ENCODE measurements around the gene SNX8.

Gene SNX8

GRCh38 chr7:2214636-2215035 is 99.6 kb downstream of the SNX8 start:
- no peak overlapping the region for H3K4me3 ChIP-seq (ENCODE audit: insufficient read length, low read depth)
- TF ChIP-seq SUZ12 (IDR thresholded peaks at IDR 0.05; ENCODE audit: extremely low read depth, insufficient read depth, insufficient read length) (no peak), YY1 (IDR thresholded peaks at IDR 0.05; ENCODE audit: insufficient read depth, insufficient read length) (no peak), ZNF274 (IDR thresholded peaks at IDR 0.05; ENCODE audit: low read depth, low read length) (no peak)
- peaks cover 97% of the 10 kb centered on the region for H3K36me3 ChIP-seq (ENCODE audit: insufficient read depth, insufficient read length, low read length)
- no peak for DNase-seq (ENCODE audit: low read depth, low spot score)
- no peaks in the 10 kb centered on the region for H3K27me3 ChIP-seq (ENCODE audit: insufficient read depth, insufficient read length)
- no peak overlapping the region for H3K9ac ChIP-seq (ENCODE audit: insufficient read length, low read depth)
- H3K9me3 ChIP-seq (ENCODE audit: insufficient read depth, low read length): peaks cover 8% of the 10 kb centered on the region; the same call in 1 of the 2 replicates
- no peaks in the 10 kb centered on the region for H3K4me1 ChIP-seq (ENCODE audit: insufficient read depth, insufficient read length)

- peaks cover 99% of the 10 kb centered on the region for H3K36me3 ChIP-seq (ENCODE audit: insufficient read depth, insufficient read length, low read length)
- DNase-seq (ENCODE audit: low read depth, low spot score): no peak
- no peak for TF ChIP-seq YY1 (IDR thresholded peaks at IDR 0.05; ENCODE audit: insufficient read depth, insufficient read length)
- no peak for TF ChIP-seq ZNF274 (IDR thresholded peaks at IDR 0.05; ENCODE audit: low read depth, low read length)
- no peak overlapping the region for H3K9ac ChIP-seq (ENCODE audit: insufficient read length, low read depth)
- peaks cover 8% of the 10 kb centered on the region; the same call in 1 of the 2 replicates for H3K9me3 ChIP-seq (ENCODE audit: insufficient read depth, low read length)
- no peak overlapping the region for H3K4me3 ChIP-seq (ENCODE audit: insufficient read length, low read depth)
- no peaks in the 10 kb centered on the region for H3K27me3 ChIP-seq (ENCODE audit: insufficient read depth, insufficient read length)
- no peaks in the 10 kb centered on the region for H3K4me1 ChIP-seq (ENCODE audit: insufficient read depth, insufficient read length)
Measured at GRCh38 chr7:2213551-2214215, 100.6 kb downstream of the SNX8 start.

GRCh38 chr7:2212906-2213305 is 101.3 kb downstream of the SNX8 start:
- DNase-seq (ENCODE audit: low read depth, low spot score): no peak
- H3K36me3 ChIP-seq (ENCODE audit: insufficient read depth, insufficient read length, low read length): peaks cover 99% of the 10 kb centered on the region

GRCh38 chr7:2211926-2212325 is 102.3 kb downstream of the SNX8 start:
- no peak for DNase-seq (ENCODE audit: low read depth, low spot score)
- Histone ChIP-seq H3K4me1 (ENCODE audit: insufficient read depth, insufficient read length) (no peaks in the 10 kb centered on the region), H3K36me3 (ENCODE audit: insufficient read depth, insufficient read length, low read length) (peaks cover 99% of the 10 kb centered on the region), H3K9ac (ENCODE audit: insufficient read length, low read depth) (no peak overlapping the region), H3K9me3 (ENCODE audit: insufficient read depth, low read length) (peaks cover 8% of the 10 kb centered on the region; the same call in 1 of the 2 replicates), H3K4me3 (ENCODE audit: insufficient read length, low read depth) (no peak overlapping the region), H3K27me3 (ENCODE audit: insufficient read depth, insufficient read length) (no peaks in the 10 kb centered on the region)
- no peak for TF ChIP-seq ZNF274 (IDR thresholded peaks at IDR 0.05; ENCODE audit: low read depth, low read length)
- no peak for TF ChIP-seq YY1 (IDR thresholded peaks at IDR 0.05; ENCODE audit: insufficient read depth, insufficient read length)
- no peak for TF ChIP-seq SUZ12 (IDR thresholded peaks at IDR 0.05; ENCODE audit: extremely low read depth, insufficient read depth, insufficient read length)

More at GRCh38 chr7:2212906-2213305, 101.3 kb downstream of the SNX8 start:
- H3K4me1 ChIP-seq (ENCODE audit: insufficient read depth, insufficient read length): no peaks in the 10 kb centered on the region
- TF ChIP-seq ZNF274 (IDR thresholded peaks at IDR 0.05; ENCODE audit: low read depth, low read length): no peak
- no peak for TF ChIP-seq SUZ12 (IDR thresholded peaks at IDR 0.05; ENCODE audit: extremely low read depth, insufficient read depth, insufficient read length)
- TF ChIP-seq YY1 (IDR thresholded peaks at IDR 0.05; ENCODE audit: insufficient read depth, insufficient read length): no peak
- no peak overlapping the region for H3K4me3 ChIP-seq (ENCODE audit: insufficient read length, low read depth)
- no peak overlapping the region for H3K9ac ChIP-seq (ENCODE audit: insufficient read length, low read depth)
- H3K27me3 ChIP-seq (ENCODE audit: insufficient read depth, insufficient read length): no peaks in the 10 kb centered on the region
- peaks cover 8% of the 10 kb centered on the region; the same call in 1 of the 2 replicates for H3K9me3 ChIP-seq (ENCODE audit: insufficient read depth, low read length)

- Histone ChIP-seq H3K4me1 (ENCODE audit: insufficient read depth, insufficient read length) (no peaks in the 10 kb centered on the region), H3K9me3 (ENCODE audit: insufficient read depth, low read length) (peaks cover 8% of the 10 kb centered on the region; the same call in 1 of the 2 replicates), H3K36me3 (ENCODE audit: insufficient read depth, insufficient read length, low read length) (peaks cover 97% of the 10 kb centered on the region), H3K27me3 (ENCODE audit: insufficient read depth, insufficient read length) (no peaks in the 10 kb centered on the region), H3K4me3 (ENCODE audit: insufficient read length, low read depth) (no peak overlapping the region), H3K9ac (ENCODE audit: insufficient read length, low read depth) (no peak overlapping the region)
- DNase-seq (ENCODE audit: low read depth, low spot score): no peak
- TF ChIP-seq ZNF274 (IDR thresholded peaks at IDR 0.05; ENCODE audit: low read depth, low read length) (no peak), YY1 (IDR thresholded peaks at IDR 0.05; ENCODE audit: insufficient read depth, insufficient read length) (no peak), SUZ12 (IDR thresholded peaks at IDR 0.05; ENCODE audit: extremely low read depth, insufficient read depth, insufficient read length) (no peak)
Measured at GRCh38 chr7:2211259-2211880, 102.9 kb downstream of the SNX8 start.

- Histone ChIP-seq H3K36me3 (ENCODE audit: insufficient read depth, insufficient read length, low read length) (peaks cover 95% of the 10 kb centered on the region), H3K27me3 (ENCODE audit: insufficient read depth, insufficient read length) (no peaks in the 10 kb centered on the region), H3K9me3 (ENCODE audit: insufficient read depth, low read length) (peaks cover 8% of the 10 kb centered on the region; the same call in 1 of the 2 replicates), H3K9ac (ENCODE audit: insufficient read length, low read depth) (no peak overlapping the region), H3K4me3 (ENCODE audit: insufficient read length, low read depth) (no peak overlapping the region), H3K4me1 (ENCODE audit: insufficient read depth, insufficient read length) (no peaks in the 10 kb centered on the region)
- TF ChIP-seq SUZ12 (IDR thresholded peaks at IDR 0.05; ENCODE audit: extremely low read depth, insufficient read depth, insufficient read length): no peak
- no peak for TF ChIP-seq ZNF274 (IDR thresholded peaks at IDR 0.05; ENCODE audit: low read depth, low read length)
- no peak for TF ChIP-seq YY1 (IDR thresholded peaks at IDR 0.05; ENCODE audit: insufficient read depth, insufficient read length)
- no peak for DNase-seq (ENCODE audit: low read depth, low spot score)
Measured at GRCh38 chr7:2210551-2211258, 103.5 kb downstream of the SNX8 start.

GRCh38 chr7:2209961-2210323 is 104.3 kb downstream of the SNX8 start:
- Histone ChIP-seq H3K4me3 (ENCODE audit: insufficient read length, low read depth) (no peak overlapping the region), H3K36me3 (ENCODE audit: insufficient read depth, insufficient read length, low read length) (peaks cover 96% of the 10 kb centered on the region), H3K4me1 (ENCODE audit: insufficient read depth, insufficient read length) (peaks cover 4% of the 10 kb centered on the region), H3K27me3 (ENCODE audit: insufficient read depth, insufficient read length) (no peaks in the 10 kb centered on the region), H3K9ac (ENCODE audit: insufficient read length, low read depth) (peak overlapping the region; percentile 37), H3K9me3 (ENCODE audit: insufficient read depth, low read length) (peaks cover 8% of the 10 kb centered on the region; the same call in 1 of the 2 replicates)
- no peak for DNase-seq (ENCODE audit: low read depth, low spot score)
- no peak for TF ChIP-seq SUZ12 (IDR thresholded peaks at IDR 0.05; ENCODE audit: extremely low read depth, insufficient read depth, insufficient read length)
- no peak for TF ChIP-seq ZNF274 (IDR thresholded peaks at IDR 0.05; ENCODE audit: low read depth, low read length)
- no peak for TF ChIP-seq YY1 (IDR thresholded peaks at IDR 0.05; ENCODE audit: insufficient read depth, insufficient read length)

Measured in NT2/D1 (cell line).